Fibroblast of mammary gland (primary cell): Measurements from ENCODE around the gene PIK3R1.

Experiments used
- DNase-seq: peaks from one replicate; pipeline ENCODE4 v3.0.0-alpha.2; 2010; ENCODE audit warnings: low read depth
- H3K4me3 ChIP-seq: 2 replicates; pipeline ENCODE4 v1.5.1; 2011; ENCODE audit warnings: low read depth, mild to moderate bottlenecking, low read length, moderate library complexity; ENCODE audit not compliant: control insufficient read depth
- TF ChIP-seq, protein P1 (sequence below): conservative IDR thresholded peaks from 2 replicates; pipeline ENCODE4 v1.5.1; 2011; ENCODE audit warnings: low read depth, low read length, inconsistent platforms; ENCODE audit not compliant: control insufficient read depth, insufficient read depth

The PIK3R1 gene

DNA sequence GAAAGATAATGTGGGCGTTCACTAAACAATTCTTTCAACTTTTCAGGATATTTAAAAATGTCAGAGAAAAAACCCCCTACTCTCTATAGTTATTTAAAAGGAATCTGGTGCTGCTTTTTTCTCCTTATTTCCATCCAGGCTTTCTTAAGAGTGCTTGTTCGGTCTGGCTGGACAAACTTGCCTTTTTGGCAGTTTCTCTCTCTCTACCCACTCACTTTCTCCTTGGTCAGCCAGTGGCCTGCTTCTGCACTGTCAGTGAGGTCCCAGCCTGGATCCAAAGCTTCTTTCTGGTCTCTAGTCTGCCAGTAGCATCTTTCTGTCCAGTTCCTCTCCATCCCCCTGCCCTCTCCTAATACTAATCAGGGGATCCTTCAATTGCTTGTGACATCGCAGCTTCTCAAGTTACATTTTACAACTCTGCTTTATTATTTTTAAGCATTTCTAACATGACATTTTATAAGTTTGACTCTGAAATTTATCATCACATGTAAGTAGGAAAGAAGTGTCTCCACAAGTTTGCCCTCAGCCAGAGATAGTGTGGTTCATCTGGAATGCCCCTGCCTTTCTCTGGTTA, 50.4 kb downstream of the PIK3R1 start:
- DNase-seq, result peak; percentile 49
- TF ChIP-seq, protein P1, sequence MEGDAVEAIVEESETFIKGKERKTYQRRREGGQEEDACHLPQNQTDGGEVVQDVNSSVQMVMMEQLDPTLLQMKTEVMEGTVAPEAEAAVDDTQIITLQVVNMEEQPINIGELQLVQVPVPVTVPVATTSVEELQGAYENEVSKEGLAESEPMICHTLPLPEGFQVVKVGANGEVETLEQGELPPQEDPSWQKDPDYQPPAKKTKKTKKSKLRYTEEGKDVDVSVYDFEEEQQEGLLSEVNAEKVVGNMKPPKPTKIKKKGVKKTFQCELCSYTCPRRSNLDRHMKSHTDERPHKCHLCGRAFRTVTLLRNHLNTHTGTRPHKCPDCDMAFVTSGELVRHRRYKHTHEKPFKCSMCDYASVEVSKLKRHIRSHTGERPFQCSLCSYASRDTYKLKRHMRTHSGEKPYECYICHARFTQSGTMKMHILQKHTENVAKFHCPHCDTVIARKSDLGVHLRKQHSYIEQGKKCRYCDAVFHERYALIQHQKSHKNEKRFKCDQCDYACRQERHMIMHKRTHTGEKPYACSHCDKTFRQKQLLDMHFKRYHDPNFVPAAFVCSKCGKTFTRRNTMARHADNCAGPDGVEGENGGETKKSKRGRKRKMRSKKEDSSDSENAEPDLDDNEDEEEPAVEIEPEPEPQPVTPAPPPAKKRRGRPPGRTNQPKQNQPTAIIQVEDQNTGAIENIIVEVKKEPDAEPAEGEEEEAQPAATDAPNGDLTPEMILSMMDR, result no peak
- H3K4me3 ChIP-seq, result no peak overlapping the region

DNA sequence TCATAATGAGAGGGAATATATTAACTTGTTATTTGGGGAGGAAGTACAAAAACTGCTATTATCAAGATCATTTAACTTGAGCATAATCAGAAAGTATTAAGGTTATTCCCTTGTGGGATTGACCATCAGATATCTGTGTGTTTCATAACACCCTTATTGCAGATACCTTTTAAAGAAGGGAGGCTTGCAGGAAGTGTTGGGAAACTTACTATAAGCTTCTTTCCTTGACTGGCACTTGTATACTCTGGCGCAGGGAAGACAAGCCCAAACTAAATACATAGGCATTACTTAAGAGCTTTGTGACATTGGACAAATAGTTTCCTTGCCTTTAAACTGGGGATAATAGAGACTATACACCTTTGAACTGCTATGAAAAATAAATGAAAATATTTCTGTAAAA, 50.9 kb downstream of the PIK3R1 start:
- H3K4me3 ChIP-seq, result no peak overlapping the region
- DNase-seq, result no peak
- TF ChIP-seq, protein P1, result no peak

GRCh38 chr5:68267066-68267465, 51.5 kb downstream of the PIK3R1 start:
- DNase-seq, result no peak
- H3K4me3 ChIP-seq, result no peak overlapping the region
- TF ChIP-seq, protein P1, result no peak

GRCh38 chr5:68268101-68268851, 52.7 kb downstream of the PIK3R1 start:
- TF ChIP-seq, protein P1, result no peak
- DNase-seq, result no peak
- no peak overlapping the region for H3K4me3 ChIP-seq

DNA sequence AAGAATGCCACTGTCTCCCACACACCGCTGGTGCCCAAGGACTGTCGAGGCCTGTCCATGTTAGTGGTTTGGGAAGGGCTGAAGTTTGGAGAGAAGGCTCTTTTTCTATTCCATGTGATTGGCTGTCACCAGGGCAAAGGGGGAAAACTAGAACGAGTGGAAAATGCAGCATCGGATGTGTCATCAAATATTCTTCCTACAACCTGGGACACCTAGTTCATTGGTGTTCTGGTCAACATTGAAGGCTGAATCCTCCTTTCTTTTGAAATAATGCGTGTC, 53.2 kb downstream of the PIK3R1 start:
- DNase-seq, result no peak
- TF ChIP-seq, protein P1, result no peak
- H3K4me3 ChIP-seq, result no peak overlapping the region

- DNase-seq, result no peak
- H3K4me3 ChIP-seq, result no peak overlapping the region
- TF ChIP-seq, protein P1, result no peak
These were observed 54.3 kb downstream of the PIK3R1 start for GRCh38 chr5:68269820-68270219.
